PFSK-1 (cell line): ENCODE measurements around the gene CAV3.

Experiments used
- POLR2AphosphoS5 ChIP-seq: IDR thresholded peaks from 2 replicates; pipeline ENCODE4 v1.6.1; 2012; ENCODE audit warnings: low read depth, mild to moderate bottlenecking, control low read depth, low read length, moderate library complexity
- SIN3A ChIP-seq: IDR thresholded peaks from 2 replicates; pipeline ENCODE4 v1.6.1; 2012; ENCODE audit warnings: mild to moderate bottlenecking, low read length, moderate library complexity, borderline replicate concordance; ENCODE audit not compliant: insufficient read depth
- TAF1 ChIP-seq: IDR thresholded peaks from 2 replicates; pipeline ENCODE4 v1.6.1; 2012; ENCODE audit warnings: low read length, control low read depth, borderline replicate concordance; ENCODE audit not compliant: insufficient read depth
- TF ChIP-seq, protein P1 (sequence below), 2 experiments: IDR thresholded peaks; 2 replicates each; pipeline versions ENCODE4 v1.6.1 to v1.8.0; 2011 to 2012; ENCODE audit warnings: low read depth in 2 of 2, low read length in 2 of 2, control low read depth in 1 of 2, inconsistent platforms in 1 of 2, mild to moderate bottlenecking in 1 of 2, moderate library complexity in 1 of 2; ENCODE audit not compliant: insufficient read depth in 1 of 2

GRCh38 chr3:8729479-8729878 lies 4.1 kb upstream of the CAV3 start:
- TF ChIP-seq, protein P1, sequence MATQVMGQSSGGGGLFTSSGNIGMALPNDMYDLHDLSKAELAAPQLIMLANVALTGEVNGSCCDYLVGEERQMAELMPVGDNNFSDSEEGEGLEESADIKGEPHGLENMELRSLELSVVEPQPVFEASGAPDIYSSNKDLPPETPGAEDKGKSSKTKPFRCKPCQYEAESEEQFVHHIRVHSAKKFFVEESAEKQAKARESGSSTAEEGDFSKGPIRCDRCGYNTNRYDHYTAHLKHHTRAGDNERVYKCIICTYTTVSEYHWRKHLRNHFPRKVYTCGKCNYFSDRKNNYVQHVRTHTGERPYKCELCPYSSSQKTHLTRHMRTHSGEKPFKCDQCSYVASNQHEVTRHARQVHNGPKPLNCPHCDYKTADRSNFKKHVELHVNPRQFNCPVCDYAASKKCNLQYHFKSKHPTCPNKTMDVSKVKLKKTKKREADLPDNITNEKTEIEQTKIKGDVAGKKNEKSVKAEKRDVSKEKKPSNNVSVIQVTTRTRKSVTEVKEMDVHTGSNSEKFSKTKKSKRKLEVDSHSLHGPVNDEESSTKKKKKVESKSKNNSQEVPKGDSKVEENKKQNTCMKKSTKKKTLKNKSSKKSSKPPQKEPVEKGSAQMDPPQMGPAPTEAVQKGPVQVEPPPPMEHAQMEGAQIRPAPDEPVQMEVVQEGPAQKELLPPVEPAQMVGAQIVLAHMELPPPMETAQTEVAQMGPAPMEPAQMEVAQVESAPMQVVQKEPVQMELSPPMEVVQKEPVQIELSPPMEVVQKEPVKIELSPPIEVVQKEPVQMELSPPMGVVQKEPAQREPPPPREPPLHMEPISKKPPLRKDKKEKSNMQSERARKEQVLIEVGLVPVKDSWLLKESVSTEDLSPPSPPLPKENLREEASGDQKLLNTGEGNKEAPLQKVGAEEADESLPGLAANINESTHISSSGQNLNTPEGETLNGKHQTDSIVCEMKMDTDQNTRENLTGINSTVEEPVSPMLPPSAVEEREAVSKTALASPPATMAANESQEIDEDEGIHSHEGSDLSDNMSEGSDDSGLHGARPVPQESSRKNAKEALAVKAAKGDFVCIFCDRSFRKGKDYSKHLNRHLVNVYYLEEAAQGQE (IDR thresholded peaks at IDR 0.05; ENCODE audit: insufficient read depth in 1 of 2, low read depth in 2 of 2, low read length in 2 of 2), result no peak
- no peak for TF ChIP-seq POLR2AphosphoS5
- TF ChIP-seq TAF1, result no peak
- no peak for TF ChIP-seq SIN3A
